PC-3 (cell line): ENCODE measurements around the gene UTF1.

Experiments used
- EZH2 ChIP-seq: fragments of 300-600 bp; sonication (generic); IDR thresholded peaks from one replicate; pipeline ENCODE4 v1.6.1; 2017; ENCODE audit warnings: antibody characterized with exemption, mild to moderate bottlenecking, low read length; ENCODE audit not compliant: unreplicated experiment
- EZH2phosphoT487 ChIP-seq: fragments of 300-600 bp; sonication (generic); IDR thresholded peaks from 2 replicates; pipeline ENCODE4 v1.6.1; 2018; ENCODE audit warnings: mild to moderate bottlenecking, antibody characterized with exemption, low read length, borderline replicate concordance
- TF ChIP-seq, protein P1 (sequence below): fragments of 300-600 bp; sonication (generic); conservative IDR thresholded peaks from 2 replicates; pipeline ENCODE4 v1.5.1; 2017; ENCODE audit warnings: antibody characterized with exemption, low read depth, mild to moderate bottlenecking, low read length

DNA sequence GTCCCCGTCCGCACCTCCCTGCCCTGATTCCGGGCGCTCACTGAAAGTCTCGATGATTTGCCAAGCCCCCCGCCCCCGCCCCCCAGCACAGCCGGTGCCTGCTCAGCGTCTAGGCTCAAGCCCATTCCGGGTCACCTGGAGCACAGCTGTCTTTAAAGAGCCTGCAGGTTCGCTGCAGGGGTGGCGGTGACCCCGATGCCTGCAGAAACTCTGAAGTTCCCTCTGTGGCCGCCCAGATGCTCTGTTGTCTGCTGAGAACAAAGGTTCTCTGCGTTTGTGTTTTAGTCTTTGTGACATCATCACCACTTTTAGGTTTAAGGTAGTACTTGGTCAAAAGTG is 8.4 kb downstream of the UTF1 start:
- no peak for TF ChIP-seq EZH2phosphoT487
- TF ChIP-seq EZH2 = no peak
- TF ChIP-seq, protein P1, sequence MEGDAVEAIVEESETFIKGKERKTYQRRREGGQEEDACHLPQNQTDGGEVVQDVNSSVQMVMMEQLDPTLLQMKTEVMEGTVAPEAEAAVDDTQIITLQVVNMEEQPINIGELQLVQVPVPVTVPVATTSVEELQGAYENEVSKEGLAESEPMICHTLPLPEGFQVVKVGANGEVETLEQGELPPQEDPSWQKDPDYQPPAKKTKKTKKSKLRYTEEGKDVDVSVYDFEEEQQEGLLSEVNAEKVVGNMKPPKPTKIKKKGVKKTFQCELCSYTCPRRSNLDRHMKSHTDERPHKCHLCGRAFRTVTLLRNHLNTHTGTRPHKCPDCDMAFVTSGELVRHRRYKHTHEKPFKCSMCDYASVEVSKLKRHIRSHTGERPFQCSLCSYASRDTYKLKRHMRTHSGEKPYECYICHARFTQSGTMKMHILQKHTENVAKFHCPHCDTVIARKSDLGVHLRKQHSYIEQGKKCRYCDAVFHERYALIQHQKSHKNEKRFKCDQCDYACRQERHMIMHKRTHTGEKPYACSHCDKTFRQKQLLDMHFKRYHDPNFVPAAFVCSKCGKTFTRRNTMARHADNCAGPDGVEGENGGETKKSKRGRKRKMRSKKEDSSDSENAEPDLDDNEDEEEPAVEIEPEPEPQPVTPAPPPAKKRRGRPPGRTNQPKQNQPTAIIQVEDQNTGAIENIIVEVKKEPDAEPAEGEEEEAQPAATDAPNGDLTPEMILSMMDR = no peak
